Glutamatergic neuron (in vitro differentiated cells): ENCODE data around the gene TICAM2. TPM values are rescaled to one million over a fixed set of nuclear protein-coding genes. Genes with fewer than 3 reads are reported as not detected.

Source experiments
- DNase-seq: peaks from one replicate; pipeline ENCODE4 v3.0.0; 2022
- H3K27ac Mint-ChIP-seq: one replicate; pipeline ENCODE4 v1.8.0; 2020; ENCODE audit warnings: mild to moderate bottlenecking, mixed read lengths, inconsistent platforms; ENCODE audit not compliant: unreplicated experiment
- H3K27me3 Mint-ChIP-seq: one replicate; pipeline ENCODE4 v1.8.0; 2020; ENCODE audit warnings: mild to moderate bottlenecking, moderate library complexity, mixed read lengths, inconsistent platforms; ENCODE audit not compliant: unreplicated experiment
- H3K36me3 Mint-ChIP-seq: one replicate; pipeline ENCODE4 v1.8.0; 2020; ENCODE audit warnings: mild to moderate bottlenecking, mixed read lengths, inconsistent platforms; ENCODE audit not compliant: unreplicated experiment
- H3K4me1 Mint-ChIP-seq: one replicate; pipeline ENCODE4 v1.8.0; 2020; ENCODE audit warnings: mild to moderate bottlenecking, low read depth, mixed read lengths, inconsistent platforms; ENCODE audit not compliant: unreplicated experiment
- H3K4me3 Mint-ChIP-seq: one replicate; pipeline ENCODE4 v1.8.0; 2020; ENCODE audit warnings: mild to moderate bottlenecking, mixed read lengths, inconsistent platforms; ENCODE audit not compliant: unreplicated experiment
- H3K9me3 Mint-ChIP-seq: one replicate; pipeline ENCODE4 v1.8.0; 2020; ENCODE audit warnings: mild to moderate bottlenecking, moderate library complexity, mixed read lengths, inconsistent platforms; ENCODE audit not compliant: unreplicated experiment
- CTCF ChIP-seq: fragments of 200-600 bp; sonication (generic); IDR thresholded peaks from one replicate; pipeline ENCODE4 v1.5.0; 2021; ENCODE audit not compliant: partially characterized antibody, unreplicated experiment
- total RNA-seq: library from RNA; stranded (reverse); fragmentation: NEBNext Ultra II Directional; extraction: Animal tissue kit (Norgen Biotek cat#: 25700); gene quantifications from one replicate; pipeline ENCODE4 v1.2.1, GENCODE V29; 2021; ENCODE audit not compliant: unreplicated experiment

The TICAM2 gene
- total RNA-seq, 1 donor from 2014 or later: 0.42 TPM

DNA sequence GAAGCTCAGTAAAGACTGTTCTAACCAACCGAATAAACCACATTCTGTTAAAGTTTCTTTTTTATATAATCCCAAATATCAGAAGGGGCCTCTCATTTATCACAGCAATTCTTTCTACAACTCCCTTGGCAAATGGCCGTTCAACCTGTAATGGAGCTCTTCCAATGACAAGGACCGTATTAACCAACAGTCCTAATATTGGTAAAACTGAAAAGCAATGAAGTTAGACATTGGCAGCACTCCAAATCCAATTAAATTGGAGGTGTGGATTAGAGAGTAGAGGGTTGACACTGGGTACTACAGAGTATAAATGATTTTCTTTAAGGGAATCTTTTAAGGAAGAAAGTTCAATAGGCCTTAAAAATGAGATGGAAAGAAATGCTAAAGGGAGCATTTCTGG lies 22.7 kb upstream of the TICAM2 start:
- DNase-seq: no peak
- Mint-ChIP-seq H3K4me1 (peaks cover 6% of the 10 kb centered on the region), H3K36me3 (no peaks in the 10 kb centered on the region), H3K27me3 (peaks cover 5% of the 10 kb centered on the region), H3K27ac (peak overlapping the region; percentile 23), H3K9me3 (peaks cover 3% of the 10 kb centered on the region), H3K4me3 (no peak overlapping the region)
- TF ChIP-seq CTCF: no peak

DNA sequence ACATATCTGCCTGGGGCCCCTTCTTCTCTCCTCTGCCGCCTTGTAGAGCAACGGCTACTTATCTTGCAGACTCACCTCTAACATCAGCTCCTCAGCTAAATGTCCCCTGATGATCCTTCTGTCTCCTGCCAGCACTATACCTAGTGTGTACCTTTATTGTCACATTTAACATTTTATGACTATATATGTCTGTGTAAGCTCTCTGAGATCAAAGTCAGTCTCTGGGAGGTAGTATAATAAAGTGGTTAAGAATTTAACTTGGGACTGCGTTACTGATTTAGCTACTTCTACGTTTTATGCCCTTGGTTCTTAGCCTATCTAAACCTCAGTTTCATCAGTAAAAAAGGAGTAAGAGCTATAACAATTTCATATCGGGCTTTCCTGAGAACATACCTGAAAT lies 21.4 kb upstream of the TICAM2 start:
- Mint-ChIP-seq H3K36me3 (no peaks in the 10 kb centered on the region), H3K4me3 (no peak overlapping the region)
- TF ChIP-seq CTCF: no peak

GRCh38 chr5:115621365-115621900 lies 19.2 kb upstream of the TICAM2 start:
- no peak for DNase-seq
- Mint-ChIP-seq H3K27ac (no peak overlapping the region), H3K36me3 (no peaks in the 10 kb centered on the region), H3K9me3 (peaks cover 3% of the 10 kb centered on the region), H3K4me1 (peaks cover 2% of the 10 kb centered on the region), H3K4me3 (no peak overlapping the region), H3K27me3 (peaks cover 5% of the 10 kb centered on the region)
- no peak for TF ChIP-seq CTCF

More for the DNA sequence above, 21.4 kb upstream of the TICAM2 start:
- Mint-ChIP-seq H3K27me3 (peaks cover 5% of the 10 kb centered on the region), H3K9me3 (peaks cover 3% of the 10 kb centered on the region), H3K4me1 (peaks cover 6% of the 10 kb centered on the region), H3K27ac (no peak overlapping the region)
- no peak for DNase-seq

- H3K4me1 Mint-ChIP-seq: peaks cover 5% of the 10 kb centered on the region
- no peak for TF ChIP-seq CTCF
- H3K27ac Mint-ChIP-seq: peak overlapping the region; percentile 72
- no peaks in the 10 kb centered on the region for H3K36me3 Mint-ChIP-seq
- H3K9me3 Mint-ChIP-seq: no peaks in the 10 kb centered on the region
- no peak for DNase-seq
- no peaks in the 10 kb centered on the region for H3K27me3 Mint-ChIP-seq
- H3K4me3 Mint-ChIP-seq: no peak overlapping the region
Measured at GRCh38 chr5:115616892-115617291, 14.6 kb upstream of the TICAM2 start.

DNA sequence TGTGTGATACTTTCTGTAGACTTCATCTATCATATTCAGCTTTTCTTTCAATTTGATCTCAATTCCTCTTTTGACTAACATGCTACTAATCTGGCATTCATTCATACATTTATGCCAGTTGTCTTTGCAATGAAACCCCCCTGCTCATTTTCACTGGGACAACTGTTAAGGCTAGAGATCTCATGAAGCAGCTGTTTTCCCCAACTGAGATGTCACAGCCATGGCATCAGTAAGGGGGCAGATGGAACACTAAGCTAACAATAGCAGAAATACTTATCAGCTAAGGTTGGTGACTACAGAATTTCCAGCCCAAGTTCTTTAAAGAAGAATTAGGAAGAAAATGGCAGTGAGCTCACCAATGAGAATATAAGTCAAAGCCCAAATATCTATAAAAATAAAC lies 14.2 kb upstream of the TICAM2 start:
- Mint-ChIP-seq H3K4me1 (peaks cover 5% of the 10 kb centered on the region), H3K9me3 (no peaks in the 10 kb centered on the region), H3K27ac (peak overlapping the region; percentile 72), H3K36me3 (no peaks in the 10 kb centered on the region), H3K4me3 (no peak overlapping the region), H3K27me3 (no peaks in the 10 kb centered on the region)
- DNase-seq: no peak
- no peak for TF ChIP-seq CTCF
